NCI-H460 (cell line): ENCODE results near the gene FADS1. TPM values are rescaled to one million over a fixed set of nuclear protein-coding genes. Genes with fewer than 3 reads are reported as not detected.

Experiments used
- DNase-seq: peaks from one replicate; pipeline ENCODE4 v3.0.0-alpha.2; 2016; ENCODE audit warnings: low read depth; ENCODE audit errors: extremely low read depth
- total RNA-seq: library from RNA; depleted of rRNA; stranded (reverse); fragments of >200 nt; shearing (Covaris generic); gene quantifications from 2 replicates; pipeline ENCODE4 v1.2.3, GENCODE V29; 2014

The FADS1 gene
- total RNA-seq, 1 experiment from 2014 or later: 95.9 TPM

DNA sequence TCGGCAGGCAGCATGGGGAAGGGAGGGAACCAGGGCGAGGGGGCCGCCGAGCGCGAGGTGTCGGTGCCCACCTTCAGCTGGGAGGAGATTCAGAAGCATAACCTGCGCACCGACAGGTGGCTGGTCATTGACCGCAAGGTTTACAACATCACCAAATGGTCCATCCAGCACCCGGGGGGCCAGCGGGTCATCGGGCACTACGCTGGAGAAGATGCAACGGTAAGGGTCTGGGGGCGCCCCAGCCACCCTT, 11.5 kb upstream of the FADS1 start:
- DNase-seq: no peak

DNA sequence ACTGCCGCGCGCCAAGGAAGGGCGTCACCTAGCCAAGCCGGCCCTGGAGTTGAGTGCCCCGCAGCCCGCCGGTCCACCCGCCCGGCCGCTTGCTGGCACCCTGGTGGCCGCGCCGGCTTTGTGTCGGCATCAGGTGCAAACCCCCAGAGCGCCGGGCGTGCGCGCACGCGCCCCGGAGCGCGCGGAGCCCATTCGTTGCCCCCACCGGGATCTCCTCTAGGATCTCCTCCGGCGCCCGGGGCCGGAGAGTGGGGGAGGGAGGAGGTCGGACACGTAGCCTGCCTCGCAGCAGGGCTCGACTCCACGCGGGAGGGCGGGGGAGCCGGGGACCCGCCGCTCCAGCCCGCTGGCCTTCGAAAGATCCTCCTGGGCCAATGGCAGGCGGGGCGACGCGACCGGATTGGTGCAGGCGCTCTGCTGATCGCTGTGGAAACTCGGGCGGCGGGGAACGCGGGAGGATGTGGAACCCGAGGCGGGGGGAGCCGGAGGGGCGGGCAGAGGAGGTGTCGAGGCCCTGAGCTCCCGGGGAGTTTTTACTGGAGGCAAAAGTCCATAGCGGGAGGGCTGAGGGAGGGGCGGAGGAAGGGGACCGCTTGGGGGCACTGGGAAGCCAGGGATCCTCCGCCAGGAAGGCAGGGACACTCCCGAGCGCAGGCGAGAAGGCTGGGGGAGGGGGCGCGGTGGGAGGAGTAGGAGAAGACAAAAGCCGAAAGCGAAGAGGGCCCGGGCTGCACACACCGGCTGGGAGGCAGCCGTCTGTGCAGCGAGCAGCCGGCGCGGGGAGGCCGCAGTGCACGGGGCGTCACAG, 11.0 kb upstream of the FADS1 start, which contains the start of gene FADS2:
Gene FADS2, plus strand, starts transcription at position 730 of the 808 bp plus-strand sequence. CDS start 91 bp downstream, outside the sequence.
- DNase-seq: no peak

DNA sequence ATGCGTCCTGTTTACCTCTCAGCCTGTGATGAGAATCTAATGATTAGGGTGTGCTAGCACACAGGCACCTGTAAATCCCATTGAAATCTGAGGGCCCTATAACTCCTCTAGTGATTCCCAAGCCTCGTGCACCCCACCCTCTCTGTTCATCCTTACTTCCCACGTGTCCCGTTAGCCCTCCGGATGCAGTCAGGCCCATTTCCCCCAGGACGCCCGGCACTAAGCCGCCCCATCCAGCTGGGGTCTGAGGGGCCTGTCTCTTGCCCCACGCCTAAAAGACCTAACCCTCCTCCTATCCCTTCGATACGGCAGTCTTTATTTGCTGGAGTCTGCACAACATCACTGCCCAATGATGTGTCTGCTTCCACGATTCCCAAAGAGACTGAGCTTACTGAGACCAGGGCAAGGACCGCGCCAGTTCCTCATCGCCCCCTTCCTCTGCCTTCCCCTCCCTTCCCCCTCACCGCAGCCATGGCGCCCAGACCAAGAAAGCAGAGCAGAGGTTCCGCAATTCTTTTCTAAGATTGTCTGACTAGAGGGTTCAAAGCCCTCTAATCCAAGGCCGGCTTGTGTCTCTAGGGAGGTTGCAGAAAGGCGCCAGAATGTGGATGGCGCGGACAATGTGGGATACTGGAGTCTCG, 10.2 kb upstream of the FADS1 start:
- no peak for DNase-seq

DNA sequence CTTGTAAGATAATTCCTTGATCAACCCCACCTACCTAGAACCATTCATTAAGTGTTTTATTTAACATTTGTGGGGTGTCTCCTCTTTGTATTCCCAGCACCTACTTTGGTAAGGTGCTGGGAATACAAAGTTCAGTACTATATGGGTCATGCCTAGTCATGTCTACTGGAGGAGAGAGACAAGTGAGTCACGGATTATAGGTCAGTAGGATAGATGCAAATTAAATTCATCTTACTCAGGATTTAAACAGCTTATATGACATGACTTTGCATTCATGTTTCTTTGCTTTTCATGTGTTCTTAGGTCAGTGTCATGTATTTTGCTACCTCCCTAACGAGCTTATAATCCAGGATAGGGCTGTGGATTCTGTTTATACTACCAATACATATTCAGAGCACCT, 3.4 kb upstream of the FADS1 start:
- no peak for DNase-seq

DNA sequence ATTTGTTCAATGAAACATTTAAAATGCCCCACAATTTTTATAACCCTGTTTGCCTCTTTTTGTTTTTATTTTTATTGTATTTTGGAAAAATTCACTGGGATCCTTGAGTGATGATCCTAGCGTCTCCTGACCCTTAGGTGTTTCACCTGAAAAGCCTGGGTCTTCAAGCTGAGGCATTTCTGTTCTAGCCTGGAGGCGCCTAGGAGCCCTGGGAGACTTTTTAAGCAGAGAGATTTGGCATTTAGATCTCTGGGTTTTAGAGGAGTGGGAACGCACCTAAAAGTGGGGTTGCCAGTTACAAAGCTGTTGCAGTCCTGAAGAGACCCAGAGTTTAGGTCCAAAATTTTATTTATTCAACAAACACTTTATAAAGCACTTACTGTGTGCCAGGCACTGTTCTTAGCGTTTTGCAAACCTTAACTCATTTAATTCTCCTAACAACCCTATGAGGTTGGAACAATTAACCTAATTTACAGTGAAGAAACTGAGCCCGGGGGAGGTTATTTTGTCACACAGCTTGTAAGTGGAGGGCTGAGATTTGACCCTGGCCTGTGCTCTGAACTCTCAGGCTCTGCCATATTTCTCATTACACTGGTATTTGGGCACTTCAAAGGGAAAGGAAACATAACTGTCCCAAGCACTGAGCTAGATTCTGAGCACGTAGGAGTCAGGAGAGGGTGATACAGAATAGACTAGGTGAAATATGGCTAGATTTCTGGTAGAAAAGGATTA, 834 bp upstream of the FADS1 start:
- no peak for DNase-seq

DNA sequence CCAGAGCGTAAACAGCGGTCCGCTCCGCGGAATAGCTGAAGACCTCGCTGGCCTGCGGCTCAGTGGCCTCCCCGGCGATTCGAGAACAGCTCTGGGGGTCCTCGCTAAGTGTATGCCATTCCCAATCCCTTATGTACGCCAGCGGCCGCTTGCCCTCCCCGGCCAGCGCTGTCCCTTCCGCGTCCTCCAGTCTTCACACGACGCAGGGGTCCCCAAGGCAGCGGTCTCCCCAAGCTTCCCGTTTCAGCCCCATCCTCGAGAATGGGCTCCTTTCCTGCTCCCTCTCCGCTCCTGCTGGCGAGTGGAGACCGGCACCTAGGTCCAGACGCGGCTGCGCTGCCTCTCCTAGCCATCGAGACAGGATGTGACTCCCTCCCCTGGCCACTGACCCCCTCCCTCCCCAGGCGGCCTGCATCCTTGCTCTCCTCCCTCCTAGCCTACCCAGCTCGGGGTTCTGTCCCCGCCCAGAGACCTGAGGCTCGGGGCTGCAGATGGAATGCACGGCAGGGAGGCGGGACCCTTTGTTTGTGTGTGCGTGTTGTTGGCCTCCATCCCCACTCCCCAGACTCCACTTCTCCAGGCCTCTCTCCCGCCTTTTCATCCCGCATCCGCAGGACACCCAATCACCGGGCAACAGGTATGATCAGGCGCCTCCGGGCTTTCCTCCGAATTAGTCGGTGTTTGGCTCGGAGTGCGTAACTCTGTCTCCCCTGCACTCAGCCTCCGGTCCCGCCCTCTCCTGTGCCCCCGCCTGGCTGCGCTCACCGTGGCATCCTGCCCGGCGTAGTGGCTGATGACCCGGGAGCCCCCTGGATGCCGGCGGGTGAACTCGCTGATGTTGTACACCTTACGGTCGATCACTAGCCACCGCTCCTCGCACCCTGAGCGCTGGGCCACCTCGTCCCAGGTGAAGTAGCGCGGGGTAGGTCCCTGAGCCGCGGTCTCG, 740 bp downstream of the FADS1 start:
- DNase-seq: no peak

DNA sequence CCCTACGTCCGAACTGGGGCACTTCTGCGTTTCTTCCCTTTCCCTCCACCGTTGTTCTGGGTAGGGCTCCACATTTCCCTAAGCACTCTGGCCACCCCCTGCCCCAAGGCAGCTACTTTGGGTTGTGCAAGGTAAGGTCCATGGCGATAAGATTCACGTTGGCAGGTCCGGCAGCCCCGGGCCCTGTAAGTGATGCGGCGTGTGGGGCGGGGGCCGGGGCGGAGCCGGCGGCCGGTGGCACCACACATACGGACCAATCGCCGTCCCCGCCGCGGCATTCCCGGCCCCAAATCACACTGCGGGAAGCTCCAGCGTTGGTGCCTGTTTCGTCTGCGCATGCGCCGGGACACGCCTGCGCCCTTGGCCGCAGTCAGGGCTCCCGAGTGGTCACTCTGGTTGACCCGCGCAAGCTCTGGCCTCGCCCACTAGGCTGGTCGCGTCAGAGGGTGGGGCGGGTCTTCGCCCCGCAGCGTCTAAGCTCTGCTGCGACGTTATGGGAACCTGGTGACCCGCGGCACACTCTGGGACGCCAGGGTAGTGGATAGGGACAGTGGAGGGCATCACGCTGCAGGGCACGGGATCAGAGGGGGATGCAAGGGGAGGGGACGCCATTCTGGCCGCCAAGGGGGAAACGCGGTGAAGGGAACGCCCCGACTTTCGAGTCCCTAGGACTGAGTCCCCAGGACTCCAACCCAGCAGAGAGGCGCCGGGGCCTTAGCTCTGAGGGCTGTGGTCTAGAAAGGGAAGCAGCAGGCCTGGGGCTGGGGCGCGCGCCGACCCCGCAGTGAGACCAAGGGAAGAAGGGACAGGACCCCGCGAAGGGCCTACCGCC, 1.6 kb downstream of the FADS1 start:
- DNase-seq: peak; percentile 94

DNA sequence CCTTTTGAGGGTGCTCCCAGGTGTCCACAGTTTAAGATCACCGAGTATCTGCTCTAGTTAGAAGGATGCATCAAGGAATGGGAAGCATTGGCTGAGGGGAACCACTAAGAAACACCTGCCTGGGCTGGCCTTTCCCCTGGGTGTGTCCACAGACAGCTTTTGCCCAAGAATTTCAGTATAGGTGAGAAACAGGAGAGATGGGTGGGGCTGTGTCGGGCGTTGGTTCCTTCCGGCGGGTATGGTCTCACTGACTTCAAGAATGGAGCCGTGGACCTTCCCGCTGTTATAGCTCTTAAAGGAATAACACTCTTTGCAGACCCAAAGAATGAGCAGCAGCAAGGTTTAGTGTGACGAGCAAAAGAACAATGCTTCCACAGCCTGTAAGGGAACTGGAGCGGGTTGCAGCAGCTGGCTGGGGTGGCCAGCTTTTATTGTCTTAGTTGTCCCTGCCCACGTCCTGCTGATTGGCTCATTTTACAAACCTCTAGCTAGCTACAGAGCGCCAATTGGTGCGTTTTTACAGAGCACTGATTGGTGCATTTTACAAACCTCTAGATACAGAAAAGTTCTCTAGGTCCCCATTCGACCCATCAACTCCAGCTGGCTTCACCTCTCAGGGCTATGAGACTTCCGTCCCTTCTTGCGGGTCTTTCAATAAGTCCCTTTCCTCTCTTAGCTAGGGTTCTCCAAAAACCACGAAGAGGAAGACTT, 2.4 kb downstream of the FADS1 start:
- no peak for DNase-seq

DNA sequence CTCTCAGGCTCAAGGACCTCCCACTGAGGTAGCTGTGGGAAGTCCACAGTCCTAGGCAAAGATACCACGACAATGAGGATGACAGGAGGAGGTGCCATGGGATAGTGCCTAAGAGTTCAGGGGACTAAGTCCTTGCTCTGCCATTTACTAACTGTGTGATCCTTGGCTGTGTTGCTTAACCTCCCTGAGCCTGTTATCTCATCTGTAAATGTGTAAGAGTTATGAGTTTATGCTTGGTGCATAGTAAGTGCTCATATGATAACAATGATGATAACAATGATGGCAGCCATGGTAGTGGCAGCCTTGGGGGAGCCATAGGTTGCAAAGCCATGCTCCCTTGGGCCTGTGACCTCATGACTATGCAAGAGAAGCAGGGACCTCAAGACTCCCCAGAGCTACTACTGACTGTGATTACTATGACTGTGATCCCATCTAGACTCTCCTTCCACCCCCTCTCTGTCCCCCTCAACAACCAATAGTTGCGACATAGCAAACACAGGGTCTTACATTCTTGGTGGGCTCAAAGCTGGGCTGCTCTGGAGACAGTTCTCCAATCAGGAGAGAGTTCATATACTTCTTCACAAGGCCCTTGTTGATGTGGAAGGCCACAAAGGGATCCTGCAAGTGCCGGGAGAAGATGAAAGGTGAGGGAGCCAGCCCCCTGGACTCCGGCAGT, 3.9 kb downstream of the FADS1 start:
- DNase-seq: no peak

DNA sequence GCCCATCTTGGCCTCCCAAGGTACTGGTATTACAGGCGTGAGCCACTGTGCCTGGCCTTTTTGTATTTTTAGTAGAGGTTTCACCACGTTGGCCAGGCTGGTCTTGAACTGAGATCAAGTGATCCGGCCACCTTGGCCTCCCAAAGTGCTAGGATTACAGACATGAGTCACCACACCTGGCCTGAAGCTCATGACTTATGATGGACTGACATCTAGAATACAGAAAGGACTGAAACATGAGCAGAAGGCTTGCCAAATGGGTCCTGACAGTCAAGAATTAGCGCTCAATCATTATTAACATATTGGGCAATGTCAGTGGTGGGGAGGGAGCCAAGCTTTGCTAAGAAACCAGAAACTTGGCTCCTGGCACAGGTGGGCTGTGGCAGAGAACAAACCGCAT, 5.0 kb downstream of the FADS1 start:
- no peak for DNase-seq

DNA sequence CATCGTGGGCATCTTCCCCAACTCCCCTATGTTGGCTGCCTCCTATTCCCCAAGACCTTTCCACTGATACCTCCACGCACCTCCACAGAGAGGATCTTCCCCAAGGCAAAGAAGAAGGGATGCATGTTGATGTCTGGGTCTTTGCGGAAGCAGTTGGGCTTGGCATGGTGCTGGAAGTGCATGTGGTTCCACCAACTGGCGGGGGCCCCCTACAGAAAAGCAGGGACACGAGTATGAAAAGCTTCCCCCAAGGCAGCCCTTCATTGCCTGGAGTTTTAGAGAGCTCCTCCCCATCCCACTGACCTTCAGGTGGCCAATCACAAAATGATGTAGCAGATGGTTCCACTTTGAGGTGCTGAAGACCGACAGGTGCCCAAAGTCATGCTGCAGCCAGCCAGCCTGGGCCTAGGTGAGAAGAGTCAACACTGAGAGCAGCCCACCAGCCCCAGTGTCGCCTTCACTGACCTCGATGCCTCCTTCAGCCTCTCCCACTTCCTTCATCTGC, 6.1 kb downstream of the FADS1 start:
- no peak for DNase-seq

DNA sequence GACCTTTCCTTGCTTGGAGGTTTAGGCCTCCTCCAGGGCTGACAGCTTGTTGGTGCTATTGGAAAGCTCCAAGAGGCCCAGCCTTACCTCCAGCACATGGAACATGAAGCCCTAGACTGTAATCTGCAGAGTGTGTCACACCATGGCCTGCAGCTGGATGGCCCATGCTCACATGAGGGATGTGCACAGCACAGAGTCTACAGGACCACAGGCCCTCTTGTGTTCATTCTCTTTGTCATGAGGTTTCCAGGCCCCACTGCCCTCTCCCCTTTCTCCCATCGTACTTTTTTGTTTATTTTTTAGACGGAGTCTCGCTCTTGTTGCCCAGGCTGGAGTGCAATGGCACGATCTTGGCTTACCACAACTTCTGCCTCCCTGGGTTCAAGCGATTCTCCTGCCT, 10.0 kb downstream of the FADS1 start:
- no peak for DNase-seq

DNA sequence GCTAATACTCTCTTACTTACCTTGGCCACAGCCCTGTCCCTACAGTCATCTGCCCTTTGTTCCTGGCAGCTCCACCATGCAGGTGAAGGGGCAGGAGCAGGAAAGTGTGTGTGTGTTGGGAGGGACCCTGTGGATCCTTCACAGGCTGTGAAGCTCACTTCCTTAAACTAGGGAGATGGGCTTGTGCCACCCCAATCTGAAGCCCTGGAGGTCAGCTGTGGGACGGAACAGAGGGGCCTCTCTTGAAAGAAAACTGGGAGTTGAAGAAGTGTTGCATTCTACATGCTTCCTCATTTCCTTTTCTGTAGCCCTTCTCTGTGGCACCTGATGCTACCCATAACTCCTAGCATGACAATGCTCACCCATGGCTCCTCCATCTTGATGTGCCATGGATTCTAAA, 11.7 kb downstream of the FADS1 start:
- DNase-seq: no peak

DNA sequence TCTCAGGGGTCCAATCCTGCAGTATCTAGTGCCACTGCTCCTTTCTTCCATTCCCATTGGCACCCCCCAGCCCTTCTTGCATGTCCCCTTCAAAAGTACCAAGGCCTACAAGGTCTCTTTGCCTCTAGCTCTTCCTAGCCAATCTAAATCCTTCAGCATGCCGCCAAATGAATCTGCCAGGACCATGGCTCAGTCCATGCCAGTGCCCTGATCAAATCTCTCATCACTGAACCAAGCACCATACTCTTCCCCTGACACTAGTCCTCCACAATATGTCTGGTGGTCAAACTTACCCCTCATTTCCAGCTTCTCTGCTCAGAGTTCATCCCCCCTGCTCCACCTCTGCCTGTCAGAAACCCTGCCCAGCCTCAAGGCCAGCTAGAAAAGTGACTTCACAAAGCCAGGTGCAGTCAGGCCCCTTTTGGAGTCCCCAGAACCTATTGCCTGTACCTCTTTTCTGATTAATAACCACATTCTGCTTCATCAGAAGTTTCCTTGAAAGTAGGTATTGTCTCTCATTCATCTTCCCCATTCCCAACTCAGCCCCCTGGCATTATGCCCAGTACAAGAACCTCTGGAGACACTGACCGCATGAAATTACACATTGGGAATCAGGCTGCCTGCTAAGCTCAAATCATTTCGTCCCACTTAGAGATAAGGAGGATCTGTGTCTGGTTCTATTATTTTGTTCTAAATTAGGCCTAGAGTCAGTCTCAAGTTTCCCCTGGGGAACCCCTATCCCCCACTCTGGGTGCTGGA, 12.7 kb downstream of the FADS1 start:
- no peak for DNase-seq

DNA sequence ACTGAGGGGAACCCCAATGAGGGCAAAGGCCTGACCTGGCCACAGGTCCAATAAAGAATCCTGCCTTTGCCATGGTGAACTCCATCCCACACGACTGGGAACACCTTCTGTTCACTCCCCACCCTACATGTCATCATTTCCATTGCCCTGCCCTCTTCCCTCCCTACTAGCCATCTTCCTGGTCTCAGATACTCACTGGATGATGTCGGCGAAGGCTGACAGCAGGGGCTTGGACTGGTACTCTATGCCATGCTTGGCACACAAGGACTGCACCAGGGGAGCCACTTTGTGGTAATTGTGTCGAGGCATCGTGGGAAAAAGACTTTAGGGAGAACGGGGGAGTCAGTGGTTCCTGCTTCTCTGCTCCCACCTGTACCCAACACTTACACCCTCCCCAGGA, 14.2 kb downstream of the FADS1 start:
- DNase-seq: no peak

DNA sequence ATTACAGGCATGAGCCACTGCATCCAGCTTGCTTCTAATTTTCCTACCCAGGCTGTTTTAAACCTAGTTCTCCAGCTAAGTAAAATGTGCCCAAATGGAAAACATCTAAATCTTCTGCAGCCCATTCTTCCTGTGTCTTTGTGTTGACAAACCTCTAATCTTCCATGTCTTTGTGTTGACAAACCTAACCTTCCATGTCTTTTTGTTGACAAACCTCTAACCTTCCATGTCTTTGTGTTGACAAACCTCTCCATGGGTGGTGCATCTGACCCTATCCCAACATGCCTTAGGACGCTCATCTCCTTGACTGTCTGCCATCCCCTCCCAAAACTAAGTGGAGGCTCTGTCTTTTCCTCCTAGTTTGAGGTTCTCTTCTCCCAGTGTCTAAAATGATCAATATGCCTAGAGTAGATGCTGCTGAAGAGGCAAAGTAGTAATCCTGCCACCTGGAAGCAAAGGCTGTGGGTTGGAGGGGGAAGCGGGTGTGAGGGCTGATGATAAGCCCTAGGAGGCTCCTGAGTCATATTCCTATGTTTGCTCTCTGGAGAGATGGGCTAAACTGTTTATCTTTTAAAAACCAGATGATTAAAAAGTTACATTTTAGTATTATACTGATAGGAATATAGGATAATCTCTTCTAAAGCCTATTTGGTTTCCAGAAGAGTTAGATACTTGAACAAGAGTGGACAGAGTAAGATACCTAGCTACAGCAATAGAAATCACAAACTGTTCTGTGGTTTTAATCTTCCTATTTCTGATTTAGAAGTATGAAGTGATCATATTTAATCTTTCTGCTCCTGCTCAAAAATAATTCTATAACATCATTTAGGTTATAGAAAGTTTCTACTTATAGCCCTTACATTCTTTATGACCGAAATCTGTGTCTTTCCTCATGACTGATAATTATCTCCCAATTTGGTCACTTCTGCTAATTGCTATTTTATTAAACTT, 16.2 kb downstream of the FADS1 start:
- no peak for DNase-seq
